HG03558 (cell line): Measurements from ENCODE around the gene SYCP1.
"Not testable (repeated sequence)": the region's sequence is repeated elsewhere in the genome, so short reads cannot be mapped to it uniquely, and the experiment has no call there.

ENCODE experiments used
- ATAC-seq: cut with Tn5 transposase; IDR thresholded peaks from one replicate; pipeline ENCODE4 v1.9.1; 2021; ENCODE audit warnings: moderate number of reproducible peaks; ENCODE audit not compliant: unreplicated experiment; ENCODE audit errors: extremely low read depth

Gene SYCP1, protein sequence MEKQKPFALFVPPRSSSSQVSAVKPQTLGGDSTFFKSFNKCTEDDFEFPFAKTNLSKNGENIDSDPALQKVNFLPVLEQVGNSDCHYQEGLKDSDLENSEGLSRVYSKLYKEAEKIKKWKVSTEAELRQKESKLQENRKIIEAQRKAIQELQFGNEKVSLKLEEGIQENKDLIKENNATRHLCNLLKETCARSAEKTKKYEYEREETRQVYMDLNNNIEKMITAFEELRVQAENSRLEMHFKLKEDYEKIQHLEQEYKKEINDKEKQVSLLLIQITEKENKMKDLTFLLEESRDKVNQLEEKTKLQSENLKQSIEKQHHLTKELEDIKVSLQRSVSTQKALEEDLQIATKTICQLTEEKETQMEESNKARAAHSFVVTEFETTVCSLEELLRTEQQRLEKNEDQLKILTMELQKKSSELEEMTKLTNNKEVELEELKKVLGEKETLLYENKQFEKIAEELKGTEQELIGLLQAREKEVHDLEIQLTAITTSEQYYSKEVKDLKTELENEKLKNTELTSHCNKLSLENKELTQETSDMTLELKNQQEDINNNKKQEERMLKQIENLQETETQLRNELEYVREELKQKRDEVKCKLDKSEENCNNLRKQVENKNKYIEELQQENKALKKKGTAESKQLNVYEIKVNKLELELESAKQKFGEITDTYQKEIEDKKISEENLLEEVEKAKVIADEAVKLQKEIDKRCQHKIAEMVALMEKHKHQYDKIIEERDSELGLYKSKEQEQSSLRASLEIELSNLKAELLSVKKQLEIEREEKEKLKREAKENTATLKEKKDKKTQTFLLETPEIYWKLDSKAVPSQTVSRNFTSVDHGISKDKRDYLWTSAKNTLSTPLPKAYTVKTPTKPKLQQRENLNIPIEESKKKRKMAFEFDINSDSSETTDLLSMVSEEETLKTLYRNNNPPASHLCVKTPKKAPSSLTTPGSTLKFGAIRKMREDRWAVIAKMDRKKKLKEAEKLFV

DNA sequence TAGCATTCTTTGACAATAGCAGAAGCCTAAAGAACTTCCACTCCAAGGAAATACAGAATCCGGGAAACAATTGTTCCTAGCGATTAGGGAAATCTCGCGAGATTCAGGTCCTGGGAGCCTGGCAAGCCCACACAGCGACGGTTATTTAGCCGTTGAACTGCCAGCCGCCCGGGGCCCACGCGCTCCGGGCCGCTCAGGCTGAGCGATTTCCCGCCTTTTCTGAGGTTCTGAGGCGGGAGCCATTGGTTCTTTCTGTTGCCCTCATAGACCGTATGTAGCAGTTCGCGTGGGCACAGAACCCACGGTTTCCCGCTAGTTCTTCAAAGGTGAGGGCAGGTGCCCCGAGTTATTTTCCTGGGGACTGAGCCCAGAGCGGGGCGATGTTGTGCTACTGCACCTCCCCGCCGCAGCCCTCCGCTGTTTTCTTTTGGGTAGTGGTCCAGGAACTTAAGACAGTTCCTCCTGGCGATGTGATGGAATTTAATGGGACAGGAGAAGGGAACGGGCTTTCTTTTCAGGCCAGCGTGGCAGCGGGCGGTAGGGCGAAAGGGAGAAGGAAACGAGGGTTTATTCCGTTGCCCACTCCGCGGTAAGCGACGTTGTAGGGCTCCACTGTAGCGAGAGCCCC is at the start of gene SYCP1:
Gene SYCP1 (plus strand): TSS at position 171 of the 628 bp plus-strand sequence. CDS start 602 bp downstream, outside the sequence.
- ATAC-seq = no peak

DNA sequence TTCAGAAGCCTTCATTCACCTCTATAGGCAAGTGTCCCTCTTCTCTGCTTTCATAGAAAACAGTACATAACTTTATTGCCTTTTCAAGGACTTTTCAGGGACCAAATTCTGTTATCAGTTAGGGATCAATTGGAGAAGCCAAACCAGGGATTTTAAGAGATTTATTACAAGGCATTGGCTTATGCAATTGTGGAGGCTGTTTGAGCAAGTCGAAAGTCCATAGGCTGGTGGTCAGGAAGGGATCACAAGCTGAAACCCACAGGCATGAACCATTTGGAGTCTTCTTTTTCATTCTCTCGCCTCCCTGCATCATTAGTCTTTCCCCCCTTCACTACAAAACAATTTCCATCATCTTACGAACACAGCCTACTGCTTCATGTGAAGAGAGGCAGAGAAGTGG is 34.8 kb upstream of the SYCP1 start:
- no peak for ATAC-seq

DNA sequence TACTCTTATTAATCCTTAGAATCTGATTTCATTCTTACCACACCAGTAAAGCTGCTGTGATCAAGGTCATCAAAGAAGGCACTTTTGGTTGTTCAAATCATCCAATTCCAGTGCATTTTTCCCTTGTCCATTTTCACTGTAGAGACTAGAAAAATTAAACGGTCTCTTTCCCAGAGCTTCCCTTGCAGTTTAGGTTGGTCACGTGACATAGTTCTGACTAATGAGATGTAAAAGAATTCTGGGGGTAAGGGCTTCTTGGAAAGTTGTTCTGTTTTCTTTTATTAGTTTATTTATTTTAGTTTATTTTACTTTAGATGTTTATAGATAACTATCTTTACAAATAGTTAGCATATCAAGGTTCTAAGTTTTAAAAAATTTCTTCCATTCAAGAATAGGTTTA is 34.3 kb upstream of the SYCP1 start:
- no peak for ATAC-seq

DNA sequence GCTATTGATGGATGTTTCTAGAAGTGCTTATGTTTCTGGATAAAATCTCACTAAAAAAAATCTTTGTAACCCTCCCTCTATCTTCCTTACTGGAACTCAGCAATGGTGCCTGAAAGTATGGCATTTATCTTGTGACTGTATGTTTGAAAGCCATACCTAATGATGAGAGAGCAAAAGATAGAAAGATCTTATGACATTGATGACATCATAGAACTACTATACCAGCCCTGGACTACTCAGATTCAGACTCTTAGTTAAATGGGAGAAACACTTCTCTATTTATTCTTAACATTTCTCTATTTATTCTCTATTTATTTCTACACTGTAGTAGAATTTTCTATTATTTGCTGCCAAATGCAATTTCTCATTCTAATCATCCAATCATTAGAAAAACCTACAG is 32.7 kb upstream of the SYCP1 start:
- no peak for ATAC-seq

DNA sequence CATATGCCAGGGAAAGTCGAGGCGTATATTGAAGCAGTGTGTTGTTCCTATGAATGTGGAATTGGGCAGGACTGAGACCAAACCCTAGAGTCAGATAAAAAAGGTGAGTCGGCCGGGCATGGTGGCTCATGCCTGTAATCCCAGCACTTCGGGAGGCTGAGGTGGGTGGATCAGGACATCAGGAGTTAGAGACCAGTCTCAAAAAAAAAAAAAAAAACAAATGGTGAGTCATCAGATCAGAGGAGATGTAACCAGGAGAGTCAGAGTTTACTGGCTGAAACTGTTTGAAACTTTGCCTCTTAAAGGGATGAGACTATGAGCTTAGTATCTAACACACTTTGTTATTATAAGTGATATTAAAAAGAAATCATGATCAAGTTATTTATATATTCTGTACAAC is 26.4 kb upstream of the SYCP1 start:
- ATAC-seq = no peak

DNA sequence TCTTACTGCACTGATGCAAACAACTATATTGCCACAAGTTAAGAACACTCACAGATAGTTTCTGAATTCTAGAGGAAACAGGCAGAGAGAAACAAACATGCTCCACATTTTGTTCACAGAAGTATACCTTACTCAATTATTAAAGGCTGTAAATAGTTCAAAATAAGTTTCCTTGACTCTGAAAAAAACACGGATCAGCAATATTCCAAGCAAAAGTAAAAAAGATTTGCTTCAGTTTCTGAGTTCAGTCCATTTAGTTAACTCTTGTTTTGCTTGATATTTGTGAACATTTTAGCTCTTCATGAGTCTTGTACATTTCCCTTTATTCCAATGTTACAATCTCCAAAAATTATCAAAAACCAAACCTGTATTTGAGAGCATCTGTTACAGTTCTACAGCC is 24.6 kb upstream of the SYCP1 start:
- not testable (repeated sequence) for ATAC-seq

DNA sequence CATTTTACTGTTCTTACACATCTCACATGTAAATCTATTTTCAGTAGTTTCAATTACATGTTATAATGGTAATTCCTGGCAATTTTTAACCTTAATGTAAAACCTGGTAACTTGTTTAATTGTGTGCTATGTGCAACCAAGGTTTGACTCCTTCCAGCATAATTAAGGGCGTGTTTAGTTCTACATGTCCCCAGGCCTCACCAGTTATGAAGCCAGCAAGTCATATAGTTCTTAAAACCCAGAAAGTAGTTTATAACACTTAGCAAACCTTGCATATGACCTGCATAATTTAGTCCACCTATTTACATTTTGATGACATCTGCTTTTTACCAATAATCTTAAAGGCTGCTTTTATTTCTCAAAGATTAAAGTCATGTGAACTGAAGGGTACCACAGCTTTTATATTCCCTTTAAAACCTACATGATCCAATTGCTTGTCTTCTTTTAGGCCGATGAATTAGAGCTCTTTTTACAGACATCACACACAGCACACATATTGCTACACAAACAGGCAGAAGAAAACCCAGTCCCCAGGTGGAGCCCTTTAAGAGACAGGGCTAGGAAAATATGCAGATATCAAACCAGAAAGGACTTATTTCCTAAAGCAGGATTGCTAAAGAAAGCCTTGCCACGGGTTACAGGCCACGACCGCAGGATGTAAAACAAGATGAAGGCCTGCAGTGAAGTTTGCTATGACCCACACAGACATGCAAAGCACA is 23.2 kb upstream of the SYCP1 start:
- no peak for ATAC-seq

DNA sequence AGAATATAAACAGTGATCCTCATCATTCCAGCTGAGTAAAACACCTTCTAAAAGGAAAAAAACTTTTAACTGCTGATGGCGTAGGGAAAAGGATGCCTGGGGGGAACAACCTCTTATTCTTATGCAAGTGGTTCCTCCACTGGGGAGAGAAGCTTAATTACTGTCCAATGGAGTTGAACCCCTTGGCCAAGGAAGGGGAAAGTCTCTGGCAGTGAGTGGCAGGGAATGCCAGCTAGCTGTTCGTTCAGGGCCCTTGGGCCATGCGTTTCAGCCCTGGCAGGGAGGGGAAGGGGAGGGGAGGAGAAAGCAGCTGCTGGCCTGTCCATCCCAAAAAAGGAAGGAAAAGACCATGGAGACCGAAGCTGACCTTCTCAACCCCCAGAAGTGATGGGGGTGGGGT is 22.6 kb upstream of the SYCP1 start:
- ATAC-seq = no peak

DNA sequence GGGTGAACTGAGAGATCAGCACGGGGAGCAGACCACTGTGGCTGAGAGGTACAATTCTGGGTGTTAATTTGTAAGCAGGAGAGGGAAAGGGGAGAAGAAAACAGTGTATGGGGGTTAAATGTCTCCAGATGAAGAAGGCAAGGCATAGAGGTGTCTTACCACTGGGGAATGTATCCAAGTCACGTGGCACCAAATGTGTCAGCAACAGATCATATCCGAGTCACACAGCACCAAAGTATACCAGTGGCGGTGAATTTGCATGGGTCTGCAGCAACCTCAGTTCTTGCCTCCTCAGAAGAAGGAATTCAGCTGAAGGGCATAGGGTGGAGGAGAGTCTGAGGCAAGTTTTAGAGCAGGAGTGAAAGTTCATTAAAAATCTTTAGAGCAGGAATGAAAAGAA is 21.2 kb upstream of the SYCP1 start:
- ATAC-seq = no peak

DNA sequence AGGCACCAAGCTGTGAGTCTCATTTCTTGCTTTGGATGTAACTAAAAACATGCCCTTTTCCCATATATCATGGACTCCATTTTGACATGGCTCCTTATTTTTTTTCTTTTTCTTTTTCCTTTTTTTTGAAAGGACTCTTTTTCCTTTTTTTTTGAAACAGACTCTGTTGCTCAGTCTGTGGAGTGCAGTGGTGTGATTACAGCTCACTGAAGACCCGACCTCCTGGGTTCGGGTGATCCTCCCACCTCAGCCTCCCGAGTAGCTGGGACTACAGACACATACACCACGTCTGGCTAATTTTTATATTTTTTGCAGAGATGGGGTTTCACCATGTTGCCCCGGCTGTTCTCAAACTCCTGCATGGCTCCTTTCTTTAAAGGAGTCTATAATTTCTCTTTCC is 10.4 kb upstream of the SYCP1 start:
- ATAC-seq = no peak

DNA sequence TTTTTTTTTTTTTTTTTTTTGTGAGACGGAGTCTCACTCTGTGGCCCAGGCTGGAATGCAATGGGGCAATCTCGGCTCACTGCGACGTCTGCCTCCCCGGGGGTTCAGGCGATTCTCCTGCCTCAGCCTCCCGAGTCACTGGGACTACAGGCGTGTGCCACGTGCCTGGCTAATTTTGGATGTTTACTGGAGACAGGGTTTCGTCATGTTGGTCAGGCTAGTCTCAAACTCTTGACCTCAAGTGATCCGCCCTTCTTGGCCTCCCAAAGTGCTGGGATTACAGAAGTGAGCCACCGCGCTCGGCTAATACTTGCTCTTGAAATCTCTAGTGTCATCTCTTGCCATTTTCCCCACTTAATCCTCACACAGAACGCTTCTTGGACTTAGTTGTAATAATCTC is 1.1 kb upstream of the SYCP1 start:
- ATAC-seq = no peak

DNA sequence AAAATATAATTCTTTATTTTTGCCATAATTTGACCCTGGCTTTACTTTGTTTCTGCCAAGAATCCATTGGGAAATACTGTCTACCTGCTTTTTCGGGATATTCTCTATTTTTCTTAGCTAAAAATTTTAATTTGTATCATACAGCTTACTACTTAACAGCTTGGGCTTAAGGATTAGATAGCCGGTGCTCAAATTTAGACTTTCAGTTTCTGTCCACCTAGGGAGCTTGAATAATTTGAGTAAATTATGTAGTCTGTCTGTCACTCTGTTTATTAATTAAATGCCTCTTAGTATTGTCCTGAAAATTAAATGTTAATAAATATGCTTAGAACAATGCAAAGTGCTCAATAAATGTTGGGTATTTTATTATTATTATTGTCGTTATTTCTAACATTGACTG is 6.7 kb downstream of the SYCP1 start:
- ATAC-seq = no peak

DNA sequence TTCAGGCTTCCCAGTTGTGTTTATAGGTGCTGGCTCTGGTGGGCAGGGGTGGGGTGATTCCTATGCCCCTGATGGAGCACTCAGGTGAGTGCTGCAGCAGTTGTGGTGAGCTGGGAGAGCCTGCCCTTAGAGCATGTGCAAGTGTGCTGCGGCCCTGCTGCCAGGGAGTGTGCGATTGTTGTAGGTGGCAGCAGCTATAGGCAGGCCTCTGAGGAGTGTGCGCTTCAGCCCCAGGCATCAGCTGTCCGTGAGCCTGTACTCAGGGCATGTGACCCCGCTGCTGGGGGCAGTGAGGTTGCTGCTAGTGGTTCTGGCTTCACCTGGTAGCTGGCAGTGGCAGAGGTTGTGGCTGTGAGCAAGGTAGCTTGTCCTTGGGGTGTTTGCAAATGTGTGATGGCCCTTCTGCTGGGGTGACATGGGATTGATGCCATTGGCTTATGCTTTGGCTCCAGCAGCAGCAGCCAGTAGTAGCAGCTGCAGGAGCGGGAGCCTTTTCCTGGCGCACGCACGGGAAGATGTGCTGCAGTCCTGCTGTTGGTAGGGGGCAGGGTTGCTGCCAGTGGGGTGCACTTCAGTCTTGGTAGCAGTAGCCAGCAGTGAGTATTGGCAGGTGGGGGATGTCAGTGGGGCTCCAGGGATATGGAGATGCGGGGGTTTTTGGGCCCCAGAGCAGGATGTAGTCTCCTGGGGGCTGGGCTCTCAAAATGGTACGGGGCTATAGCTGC is 37.7 kb downstream of the SYCP1 start:
- ATAC-seq = no peak

DNA sequence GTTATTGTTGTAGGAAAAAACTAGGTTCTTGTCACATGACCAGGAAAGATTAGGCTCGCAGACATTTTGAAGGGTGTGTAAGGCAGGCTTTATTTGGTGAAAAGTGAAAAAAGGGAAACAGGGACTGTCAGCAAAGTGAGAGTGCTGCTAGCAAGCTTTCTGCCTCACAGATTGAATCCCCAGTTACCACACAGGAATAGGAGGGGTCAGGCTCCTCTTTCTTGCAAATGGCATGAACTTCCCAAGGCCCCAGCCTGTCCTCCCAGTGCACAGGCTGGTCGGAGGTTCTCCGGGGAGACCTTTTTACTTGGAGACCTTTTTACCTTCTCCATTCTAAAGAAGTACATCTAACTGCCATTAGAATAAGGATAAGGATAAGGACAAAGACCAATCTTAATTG is 42.1 kb downstream of the SYCP1 start:
- ATAC-seq = no peak

DNA sequence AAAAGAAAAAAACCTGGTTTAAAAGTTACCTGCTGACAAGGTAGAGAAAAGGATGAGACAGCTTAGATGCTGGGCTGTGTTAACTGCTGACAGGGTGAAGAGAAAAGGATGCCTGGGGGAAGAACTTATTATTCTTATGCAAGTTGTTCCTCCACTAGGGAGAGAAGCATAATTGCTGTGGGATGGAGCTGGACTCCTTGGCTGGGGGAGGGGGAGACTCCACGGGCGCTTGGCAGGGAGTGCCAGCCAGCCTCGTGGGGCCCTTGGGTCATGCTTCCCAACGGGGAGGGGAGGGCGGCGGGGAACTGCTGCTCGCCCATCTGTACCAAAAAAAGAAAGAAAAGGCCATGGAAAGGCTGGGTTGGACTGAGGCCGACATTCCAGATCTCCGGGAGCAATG is 47.2 kb downstream of the SYCP1 start:
- ATAC-seq = no peak

DNA sequence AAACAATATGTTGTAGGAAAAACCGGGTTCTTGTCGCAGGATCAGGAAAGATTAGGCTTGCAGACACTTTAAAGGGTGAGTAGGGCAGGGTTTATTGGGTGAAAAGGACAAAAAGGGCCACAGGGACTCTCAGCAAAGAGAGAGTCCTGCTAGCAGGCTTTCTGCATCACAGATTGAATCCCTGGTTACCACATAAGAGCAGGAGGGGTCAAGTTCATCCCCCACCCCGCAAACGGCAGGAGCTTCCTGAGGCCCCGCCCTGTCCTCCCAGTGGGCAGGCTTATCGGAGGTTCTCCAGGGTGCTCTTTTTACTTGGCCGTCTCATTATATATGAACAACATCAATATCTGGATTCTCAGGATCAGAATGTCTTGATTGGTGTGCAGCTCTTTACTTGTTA is 47.7 kb downstream of the SYCP1 start:
- ATAC-seq = no peak

DNA sequence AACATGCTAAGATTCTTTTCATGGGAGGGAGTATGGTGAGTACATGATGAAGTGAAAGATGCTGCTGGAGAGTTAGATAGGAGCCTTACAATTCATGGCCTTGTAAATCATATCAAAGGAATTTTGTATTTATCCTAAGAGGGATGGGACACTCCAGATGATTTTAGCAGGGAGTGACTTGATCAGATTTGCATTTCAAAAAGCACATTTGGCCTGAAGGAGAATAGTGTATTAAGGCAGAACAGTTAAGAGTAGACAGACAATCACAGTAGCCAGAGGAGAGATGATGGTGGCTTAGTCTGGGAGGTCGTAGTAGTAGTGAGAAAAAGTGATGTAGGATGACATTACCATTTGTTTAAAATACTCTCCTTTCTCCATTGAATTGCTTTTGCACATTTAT is 48.8 kb downstream of the SYCP1 start:
- ATAC-seq = no peak

DNA sequence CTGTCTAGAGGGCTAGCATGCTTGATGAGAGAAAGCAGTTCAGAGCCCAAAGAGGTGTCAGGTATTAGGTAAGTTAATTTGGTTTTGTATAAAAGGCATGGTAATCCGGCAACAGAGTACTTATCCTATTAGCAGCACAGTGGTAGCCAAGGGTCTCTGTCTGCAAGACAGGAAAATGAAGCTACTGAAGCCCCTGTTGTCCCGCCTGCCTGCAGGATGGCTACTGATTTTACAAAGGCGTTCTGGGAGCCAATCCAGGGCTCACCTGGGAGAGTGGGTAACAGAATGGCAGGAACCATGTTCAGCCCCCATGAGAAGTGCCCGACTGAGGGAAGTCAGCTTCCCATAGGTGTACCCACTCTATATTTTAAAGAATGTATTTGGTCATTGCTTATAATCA is 61.1 kb downstream of the SYCP1 start:
- ATAC-seq = not testable (repeated sequence)

DNA sequence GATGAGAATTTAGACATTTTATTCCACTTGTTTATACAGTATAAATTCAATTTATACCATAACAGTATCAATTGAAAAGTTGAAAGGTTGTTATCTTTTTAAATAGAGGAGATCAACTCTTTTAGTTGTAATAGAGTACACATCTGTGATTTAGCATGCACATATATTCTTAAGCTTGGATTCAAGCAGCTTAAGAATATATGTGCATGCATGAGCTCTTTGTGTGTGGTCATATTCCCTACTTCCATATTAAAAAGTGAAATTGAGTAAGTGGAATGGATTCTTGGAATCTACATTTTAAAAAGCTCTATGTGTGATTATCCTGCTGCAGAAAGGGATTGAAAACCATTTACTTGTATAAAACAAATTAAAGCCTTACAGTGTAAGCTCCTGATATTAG is 71.9 kb downstream of the SYCP1 start:
- ATAC-seq = no peak

DNA sequence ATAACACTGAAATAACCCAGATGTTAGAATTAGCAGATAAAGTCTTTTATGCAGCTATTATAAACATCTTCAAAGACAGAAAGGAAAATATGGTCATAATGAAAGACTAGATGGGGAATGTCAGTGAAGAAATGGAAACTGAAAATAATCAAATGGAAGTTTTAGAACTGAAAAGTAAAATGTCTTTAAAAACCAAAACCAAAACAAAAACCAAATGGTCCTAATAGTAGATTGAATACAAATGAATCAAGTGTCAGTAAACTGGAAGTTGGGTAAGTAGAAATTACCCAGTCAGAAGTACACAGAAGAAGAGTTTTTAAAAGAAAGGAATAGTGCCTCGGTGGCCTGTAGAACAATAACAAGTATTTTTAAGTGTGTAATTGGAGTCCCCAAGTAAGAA is 72.7 kb downstream of the SYCP1 start:
- no peak for ATAC-seq
